Measurements from ENCODE around the gene RDH13. TPM values are rescaled to one million over a fixed set of nuclear protein-coding genes. Genes with fewer than 3 reads are reported as not detected.

Gene RDH13
- total RNA-seq, 1 experiment from 2014 or later = 43.3 TPM

DNA sequence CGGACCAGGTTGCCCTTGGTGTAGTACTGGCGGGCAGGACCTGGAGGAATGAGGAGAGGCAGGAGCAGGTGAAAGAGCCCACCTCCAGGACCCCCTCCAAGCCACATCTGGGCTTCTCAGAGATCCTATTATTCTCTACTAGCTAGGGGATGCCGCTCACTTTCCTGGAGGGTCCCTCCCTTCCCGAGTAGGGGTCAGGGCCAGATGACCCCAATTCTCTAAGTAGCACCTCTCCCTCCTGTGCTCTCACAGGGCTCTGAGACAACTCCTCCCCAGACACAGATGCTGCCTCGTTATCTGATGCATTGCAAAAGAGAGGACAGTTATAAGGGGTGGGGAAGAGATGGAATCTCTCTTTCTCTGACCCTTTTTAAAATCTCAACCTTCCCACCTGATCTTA lies 47.8 kb downstream of the RDH13 start:
- ChIA-PET POLR2A (no interaction called here), CTCF (no interaction called here)
- no peaks in the 10 kb centered on the region for H3K9me3 ChIP-seq
- no peaks in the 10 kb centered on the region for H3K36me3 ChIP-seq (ENCODE audit: control insufficient read depth, insufficient read depth, low read length)
- H3K4me1 Mint-ChIP-seq (ENCODE audit: low read depth, unreplicated experiment) = no peaks in the 10 kb centered on the region
- H3K4me3 Mint-ChIP-seq (ENCODE audit: unreplicated experiment) = no peak overlapping the region
- H3K4me3 ChIP-seq (ENCODE audit: low read depth, low read length) = no peak overlapping the region
- intact Hi-C loops (cut with micrococcal nuclease; ENCODE audit: unreplicated experiment) = no loop called here
- no peak for DNase-seq
- peaks cover 29% of the 10 kb centered on the region for H3K36me3 Mint-ChIP-seq (ENCODE audit: insufficient read depth, unreplicated experiment)
- H3K27me3 ChIP-seq (replicated peaks; ENCODE audit: control insufficient read depth, insufficient read depth, low read length) = no peaks in the 10 kb centered on the region
- peaks cover 5% of the 10 kb centered on the region for H3K27me3 Mint-ChIP-seq (ENCODE audit: insufficient read depth, unreplicated experiment)
- no peaks in the 10 kb centered on the region for H3K4me1 ChIP-seq
- no TSS peak for BruUV-seq (replicated peaks)
- no peak overlapping the region for H3K27ac Mint-ChIP-seq (ENCODE audit: unreplicated experiment)
- no peaks in the 10 kb centered on the region for H3K9me3 Mint-ChIP-seq (ENCODE audit: unreplicated experiment)
- TF ChIP-seq, protein P1, sequence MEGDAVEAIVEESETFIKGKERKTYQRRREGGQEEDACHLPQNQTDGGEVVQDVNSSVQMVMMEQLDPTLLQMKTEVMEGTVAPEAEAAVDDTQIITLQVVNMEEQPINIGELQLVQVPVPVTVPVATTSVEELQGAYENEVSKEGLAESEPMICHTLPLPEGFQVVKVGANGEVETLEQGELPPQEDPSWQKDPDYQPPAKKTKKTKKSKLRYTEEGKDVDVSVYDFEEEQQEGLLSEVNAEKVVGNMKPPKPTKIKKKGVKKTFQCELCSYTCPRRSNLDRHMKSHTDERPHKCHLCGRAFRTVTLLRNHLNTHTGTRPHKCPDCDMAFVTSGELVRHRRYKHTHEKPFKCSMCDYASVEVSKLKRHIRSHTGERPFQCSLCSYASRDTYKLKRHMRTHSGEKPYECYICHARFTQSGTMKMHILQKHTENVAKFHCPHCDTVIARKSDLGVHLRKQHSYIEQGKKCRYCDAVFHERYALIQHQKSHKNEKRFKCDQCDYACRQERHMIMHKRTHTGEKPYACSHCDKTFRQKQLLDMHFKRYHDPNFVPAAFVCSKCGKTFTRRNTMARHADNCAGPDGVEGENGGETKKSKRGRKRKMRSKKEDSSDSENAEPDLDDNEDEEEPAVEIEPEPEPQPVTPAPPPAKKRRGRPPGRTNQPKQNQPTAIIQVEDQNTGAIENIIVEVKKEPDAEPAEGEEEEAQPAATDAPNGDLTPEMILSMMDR (IDR thresholded peaks at IDR 0.05; ENCODE audit: insufficient read depth in 1 of 2, low read depth in 1 of 2, low read length in 1 of 2, severe bottlenecking in 1 of 2, unreplicated experiment in 1 of 2) = no peak

DNA sequence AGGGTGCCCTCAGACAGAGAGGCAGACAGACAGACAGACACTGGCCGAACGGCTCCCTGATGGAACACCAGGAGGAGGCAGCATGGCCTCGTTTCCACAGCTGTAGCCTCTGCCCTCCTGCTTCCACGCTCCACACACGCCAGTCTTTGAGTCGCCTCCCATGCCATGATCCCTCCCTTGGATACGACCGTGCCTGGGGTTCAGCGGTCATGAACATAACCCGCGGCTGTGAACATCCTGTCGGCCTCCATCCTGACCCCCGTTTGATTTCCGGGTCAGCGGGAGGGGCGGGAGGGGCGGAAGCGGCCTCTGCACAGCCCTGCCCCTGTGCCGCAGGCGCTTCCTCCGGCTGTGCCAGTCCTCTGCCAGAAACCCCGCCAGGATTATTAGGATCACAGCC lies 48.2 kb downstream of the RDH13 start:
- POLR2A ChIA-PET = no interaction called here
- H3K4me3 Mint-ChIP-seq (ENCODE audit: unreplicated experiment) = no peak overlapping the region
- CTCF ChIA-PET = no interaction called here
- H3K27me3 Mint-ChIP-seq (ENCODE audit: insufficient read depth, unreplicated experiment) = peaks cover 5% of the 10 kb centered on the region
- Histone ChIP-seq H3K9me3 (no peaks in the 10 kb centered on the region), H3K4me3 (ENCODE audit: low read depth, low read length) (no peak overlapping the region), H3K4me1 (no peaks in the 10 kb centered on the region), H3K27me3 (replicated peaks; ENCODE audit: control insufficient read depth, insufficient read depth, low read length) (no peaks in the 10 kb centered on the region), H3K36me3 (ENCODE audit: control insufficient read depth, insufficient read depth, low read length) (no peaks in the 10 kb centered on the region)
- intact Hi-C loops (cut with micrococcal nuclease; ENCODE audit: unreplicated experiment) = no loop called here
- TF ChIP-seq, protein P1 (IDR thresholded peaks at IDR 0.05; ENCODE audit: insufficient read depth in 1 of 2, low read depth in 1 of 2, low read length in 1 of 2, severe bottlenecking in 1 of 2, unreplicated experiment in 1 of 2) = no peak
- no TSS peak for BruUV-seq (replicated peaks)
- H3K36me3 Mint-ChIP-seq (ENCODE audit: insufficient read depth, unreplicated experiment) = peaks cover 28% of the 10 kb centered on the region
- H3K4me1 Mint-ChIP-seq (ENCODE audit: low read depth, unreplicated experiment) = no peaks in the 10 kb centered on the region
- no peaks in the 10 kb centered on the region for H3K9me3 Mint-ChIP-seq (ENCODE audit: unreplicated experiment)
- no peak for DNase-seq
- no peak overlapping the region for H3K27ac Mint-ChIP-seq (ENCODE audit: unreplicated experiment)

DNA sequence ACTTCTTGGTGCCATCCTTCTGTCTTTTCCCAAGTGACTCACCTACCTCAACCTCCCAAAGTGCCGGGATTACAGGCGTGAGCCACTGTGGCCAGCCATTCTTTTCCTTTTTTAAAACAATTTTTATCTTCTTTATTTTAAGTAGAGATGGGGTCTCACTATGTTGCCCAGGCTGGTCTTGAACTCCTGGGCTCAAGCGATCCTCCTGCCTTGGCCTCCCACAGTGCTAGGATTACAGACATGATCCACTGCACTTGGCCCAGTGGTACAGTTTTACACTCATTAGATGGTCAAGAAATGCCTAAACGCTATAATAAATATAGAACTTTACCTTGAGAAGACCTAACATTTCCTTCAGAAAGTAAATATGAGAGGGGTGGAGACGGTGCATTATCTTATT lies 49.4 kb downstream of the RDH13 start:
- Mint-ChIP-seq H3K4me3 (ENCODE audit: unreplicated experiment) (no peak overlapping the region), H3K27me3 (ENCODE audit: insufficient read depth, unreplicated experiment) (peaks cover 5% of the 10 kb centered on the region), H3K36me3 (ENCODE audit: insufficient read depth, unreplicated experiment) (peaks cover 23% of the 10 kb centered on the region), H3K27ac (ENCODE audit: unreplicated experiment) (no peak overlapping the region), H3K9me3 (ENCODE audit: unreplicated experiment) (no peaks in the 10 kb centered on the region), H3K4me1 (ENCODE audit: low read depth, unreplicated experiment) (no peaks in the 10 kb centered on the region)
- ChIA-PET POLR2A (no interaction called here), CTCF (no interaction called here)
- intact Hi-C loops (cut with micrococcal nuclease; ENCODE audit: unreplicated experiment) = no loop called here
- no peak overlapping the region for H3K4me3 ChIP-seq (ENCODE audit: low read depth, low read length)
- H3K9me3 ChIP-seq = no peaks in the 10 kb centered on the region
- DNase-seq = no peak
- no peaks in the 10 kb centered on the region for H3K27me3 ChIP-seq (replicated peaks; ENCODE audit: control insufficient read depth, insufficient read depth, low read length)
- no TSS peak for BruUV-seq (replicated peaks)
- H3K4me1 ChIP-seq = no peaks in the 10 kb centered on the region
- no peaks in the 10 kb centered on the region for H3K36me3 ChIP-seq (ENCODE audit: control insufficient read depth, insufficient read depth, low read length)
- TF ChIP-seq, protein P1 (IDR thresholded peaks at IDR 0.05; ENCODE audit: insufficient read depth in 1 of 2, low read depth in 1 of 2, low read length in 1 of 2, severe bottlenecking in 1 of 2, unreplicated experiment in 1 of 2) = no peak

Measured in Caco-2 (cell line).